Heart left ventricle (tissue), 16 donors: ENCODE results near the gene TNFRSF4. TPM values are rescaled to one million over a fixed set of nuclear protein-coding genes. Genes with fewer than 3 reads are reported as not detected.
"Not testable (repeated sequence)": the region's sequence is repeated elsewhere in the genome, so short reads cannot be mapped to it uniquely, and the experiment has no call there.

Experiments used
- ATAC-seq, 4 donors: fragments of 200-7000 bp; cut with Tn5 transposase; one replicate each; pipeline ENCODE4 v1.9.1; 2020 to 2022; ENCODE audit warnings: moderate library complexity in 4 of 4, mild to moderate bottlenecking in 3 of 4, moderate number of reproducible peaks in 1 of 4
- DNase-seq, 5 donors: peaks; one replicate each; pipeline ENCODE4 v3.0.0-alpha.2; 2020
- H3K27ac ChIP-seq, 12 donors: fragments of 200-600 bp; sonication (generic) in 4 of 12; one replicate each; pipeline versions ENCODE4 v1.5.0 to v1.8.0; 2016 to 2022; ENCODE audit warnings: mild to moderate bottlenecking in 2 of 12
- H3K27me3 ChIP-seq, 9 donors: fragments of 200-600 bp; sonication (generic) in 2 of 9; one replicate each; pipeline versions ENCODE4 v1.5.1 to v1.8.0; 2016 to 2022; ENCODE audit warnings: mild to moderate bottlenecking in 3 of 9
- H3K36me3 ChIP-seq, 9 donors: fragments of 200-600 bp; sonication (generic) in 2 of 9; one replicate each; pipeline versions ENCODE4 v1.5.0 to v1.8.0; 2018 to 2022; ENCODE audit warnings: mild to moderate bottlenecking in 2 of 9
- H3K4me1 ChIP-seq, 12 donors: fragments of 200-600 bp; sonication (generic) in 4 of 12; one replicate each; pipeline versions ENCODE4 v1.5.0 to v1.8.0; 2016 to 2022; ENCODE audit warnings: mild to moderate bottlenecking in 3 of 12
- H3K4me3 ChIP-seq, 12 donors: fragments of 200-600 bp; sonication (generic) in 4 of 12; one replicate each; pipeline versions ENCODE4 v1.5.0 to v1.8.0; 2017 to 2022; ENCODE audit warnings: mild to moderate bottlenecking in 9 of 12, moderate library complexity in 4 of 12
- H3K9me3 ChIP-seq, 12 donors: fragments of 200-600 bp; sonication (generic) in 4 of 12; one replicate each; pipeline versions ENCODE4 v1.5.0 to v1.8.0; 2016 to 2022; ENCODE audit warnings: mild to moderate bottlenecking in 1 of 12
- CTCF ChIP-seq, 12 donors: fragments of 200-600 bp; sonication (generic) in 4 of 12; IDR thresholded peaks; one replicate each; pipeline versions ENCODE4 v1.5.0 to v1.8.0; 2018 to 2022; ENCODE audit warnings: antibody characterized with exemption in 12 of 12, mild to moderate bottlenecking in 5 of 12
- POLR2A ChIP-seq, 2 donors: fragments of 450-650 bp; IDR thresholded peaks; one replicate each; pipeline ENCODE4 v1.6.1; 2017; ENCODE audit warnings: antibody characterized with exemption in 2 of 2, mild to moderate bottlenecking in 2 of 2, moderate library complexity in 2 of 2
- WGBS, 4 donors: extraction: QIAGEN DNeasy Blood & Tissue Kit in 2 of 4; methylation state at CpG; one replicate each; pipeline versions ENCODE4 v1.1.5 to v1.1.7; 2013 to 2018; 5-methylcytosine and 5-hydroxymethylcytosine counted together
- intact Hi-C, 10 donors: fragments of 100-400 bp; cut with DNase I; formaldehyde crosslinking; loops; one replicate each; pipeline versions ENCODE4 v1.11.1 to v1.14.2; 2022
- polyA plus RNA-seq, 2 donors: library from polyadenylated mRNA; stranded (reverse); fragments of 200-250 nt; gene quantifications; one replicate each; pipeline ENCODE4 v1.2.3, GENCODE V29; 2013
- total RNA-seq, 9 donors: library from RNA; depleted of rRNA in 2 of 9; stranded (reverse); fragments of >200 nt in 2 of 9; fragmentation: NEBNext Ultra II Directional in 3 of 9; extraction: Animal tissue kit (Norgen Biotek cat#: 25700) in 3 of 9; gene quantifications; one replicate each; pipeline versions ENCODE4 v1.1.0 to v1.2.4, GENCODE V29; 2016 to 2023
- donor health status: ischemic (EF 13 %, LVEDD 7.1; RV severe dilation, severe dysfunction).
- donor health status: healthy with polysubstance abuse.
- donor health status: DM: no; HTN: yes; CAD: no.
- donor health status: DM: no; HTN: no; CAD: no.
- donor health status: ischemic (EF 25% LVEDD 6.9; RV normal size, moderate dysfunction).
- donor health status: ischemic (EF 25% LVEDD 5.7; RV mildly dilated, moderate dysfunction).
- donor health status: healthy.
- donor health status: DM: yes; HTN: yes; CAD: no.
- donor health status: ischemic (EF 35%, LVEDD 5.7; RV mildly dilated, moderate dysfunction).
- donor health status: nonischemic (EF 11% LVEDD 7.7; RV severe dilation, severe dysfunction).
- donor health status: DM: yes; HTN: yes; CAD: no.
- donor health status: PGD.
- donor health status: ischemic (EF 29% LVEDD 5.4; RV normal size, mild dysfunction).
- donor health status: nonischemic (EF 23%, LVEDD 6.1; RV moderate dilation, normal function).

The TNFRSF4 gene
- total and polyA plus RNA-seq, 11 donors, result 1.1 to 23.8 (median 2.7) TPM

GRCh38 chr1:1178794-1179331 lies 35.1 kb downstream of the TNFRSF4 start:
- Histone ChIP-seq H3K27ac (no peak overlapping the region), H3K4me3 (no peak overlapping the region), H3K27me3 (peaks cover 5 to 62% (median 30%) of the 10 kb centered on the region in 9 donors), H3K9me3 (no peaks in the 10 kb centered on the region), H3K4me1 (peaks cover 0 to 17% (median 0%) of the 10 kb centered on the region in 12 donors), H3K36me3 (no peaks in the 10 kb centered on the region)
- ATAC-seq (no peak), DNase-seq (peak in 4 of 5 donors; percentile 4 to 48 (median 10))
- intact Hi-C loops, result no loop called here
- 79 to 88% (median 84%) methylated on average over 16 to 32 of the region's 32 CpGs for WGBS, 4 donors
- no peak for TF ChIP-seq POLR2A (IDR thresholded peaks at IDR 0.05)
- no peak for TF ChIP-seq CTCF (IDR thresholded peaks at IDR 0.05)

- intact Hi-C loops, result no loop called here
- Histone ChIP-seq H3K27ac (no peak overlapping the region), H3K36me3 (no peaks in the 10 kb centered on the region), H3K4me3 (no peak overlapping the region), H3K9me3 (no peaks in the 10 kb centered on the region), H3K27me3 (peaks cover 17 to 74% (median 42%) of the 10 kb centered on the region in 9 donors), H3K4me1 (peaks cover 0 to 17% (median 0%) of the 10 kb centered on the region in 12 donors)
- ATAC-seq (no peak), DNase-seq (peak in 3 of 5 donors; percentile 3 to 51 (median 13))
- WGBS, 4 donors, result 78 to 82% (median 80%) methylated on average over 20 to 21 of the region's 21 CpGs
- TF ChIP-seq CTCF (IDR thresholded peaks at IDR 0.05) (no peak), POLR2A (IDR thresholded peaks at IDR 0.05) (no peak)
These were observed 36.3 kb downstream of the TNFRSF4 start for GRCh38 chr1:1177452-1178206.

- DNase-seq (peak in 1 of 5 donors; percentile 7), ATAC-seq (no peak)
- Histone ChIP-seq H3K27ac (no peak overlapping the region), H3K4me1 (peaks cover 0 to 10% (median 0%) of the 10 kb centered on the region in 12 donors), H3K27me3 (peaks cover 24 to 81% (median 43%) of the 10 kb centered on the region in 9 donors), H3K9me3 (no peaks in the 10 kb centered on the region), H3K36me3 (no peaks in the 10 kb centered on the region), H3K4me3 (no peak overlapping the region)
- no peak for TF ChIP-seq POLR2A (IDR thresholded peaks at IDR 0.05)
- no peak for TF ChIP-seq CTCF (IDR thresholded peaks at IDR 0.05)
- 77 to 82% (median 77%) methylated on average over 7 of the region's 7 CpGs for WGBS, 4 donors
- intact Hi-C loops, result no loop called here
These were observed 37.0 kb downstream of the TNFRSF4 start for GRCh38 chr1:1176931-1177330.

GRCh38 chr1:1176063-1176761 lies 37.7 kb downstream of the TNFRSF4 start:
- WGBS, 4 donors, result 28 to 32% (median 30%) methylated on average over 20 to 22 of the region's 22 CpGs
- intact Hi-C loops, result not testable (repeated sequence)

More at GRCh38 chr1:1176063-1176761, 37.7 kb downstream of the TNFRSF4 start:
- H3K27ac ChIP-seq, ATAC-seq, H3K9me3 ChIP-seq, H3K4me1 ChIP-seq, H3K36me3 ChIP-seq, H3K4me3 ChIP-seq: not testable (repeated sequence)
- DNase-seq, result peak in 2 of 5 donors; percentile 3 to 33
- H3K27me3 ChIP-seq, result peaks cover 25 to 88% (median 49%) of the 10 kb centered on the region in 9 donors
